ENCODE results near the gene KRT39.
"Not testable (repeated sequence)": the region's sequence is repeated elsewhere in the genome, so short reads cannot be mapped to it uniquely, and the experiment has no call there.

KRT39 gene

GRCh38 chr17:40966848-40967247 lies at the start of gene KRT39:
Gene KRT39 (minus strand): TSS chr17:40966948. CDS start chr17:40966856, 92 bp downstream.
- no peak for FAIRE-seq

- no peak for FAIRE-seq
Measured at GRCh38 chr17:41015454-41015853, 48.7 kb upstream of the KRT39 start.

GRCh38 chr17:41013606-41014005 lies 46.9 kb upstream of the KRT39 start:
- FAIRE-seq, result no peak

- FAIRE-seq, result no peak
Measured at GRCh38 chr17:41013181-41013580, 46.4 kb upstream of the KRT39 start.

GRCh38 chr17:41012326-41013120 lies 45.8 kb upstream of the KRT39 start:
- FAIRE-seq, result no peak

GRCh38 chr17:41010441-41010840 lies 43.7 kb upstream of the KRT39 start:
- no peak for FAIRE-seq

- FAIRE-seq, result no peak
Measured at GRCh38 chr17:41009936-41010335, 43.2 kb upstream of the KRT39 start.

- FAIRE-seq, result no peak
Measured at GRCh38 chr17:41009301-41009760, 42.6 kb upstream of the KRT39 start.

- FAIRE-seq, result no peak
Measured at GRCh38 chr17:41008811-41009210, 42.1 kb upstream of the KRT39 start, which contains the start of gene KRTAP3-1. Gene KRTAP3-1 (minus strand): TSS chr17:41009128. CDS start chr17:41009074, 54 bp downstream.

- no peak for FAIRE-seq
Measured at GRCh38 chr17:41004397-41004796, 37.6 kb upstream of the KRT39 start.

- no peak for FAIRE-seq
Measured at GRCh38 chr17:41003926-41004325, 37.2 kb upstream of the KRT39 start.

GRCh38 chr17:41002814-41003213 lies 36.1 kb upstream of the KRT39 start:
- FAIRE-seq, result no peak

- no peak for FAIRE-seq
Measured at GRCh38 chr17:41001795-41002194, 35.0 kb upstream of the KRT39 start.

- not testable (repeated sequence) for FAIRE-seq
Measured at GRCh38 chr17:40999563-40999962, 32.8 kb upstream of the KRT39 start, which contains the start of gene KRTAP3-2. Gene KRTAP3-2 (minus strand): TSS chr17:40999906. CDS start chr17:40999853, 53 bp downstream.

GRCh38 chr17:40997361-40997760 lies 30.6 kb upstream of the KRT39 start:
- FAIRE-seq, result no peak

GRCh38 chr17:40996829-40997228 lies 30.1 kb upstream of the KRT39 start:
- FAIRE-seq, result no peak

- no peak for FAIRE-seq
Measured at GRCh38 chr17:40995116-40995515, 28.4 kb upstream of the KRT39 start.

- no peak for FAIRE-seq
Measured at GRCh38 chr17:40993839-40994238, 27.1 kb upstream of the KRT39 start, which contains the start of gene KRTAP3-3. Gene KRTAP3-3 (minus strand): TSS chr17:40994164. CDS start chr17:40994097, 67 bp downstream.

- FAIRE-seq, result no peak
Measured at GRCh38 chr17:40993084-40993483, 26.3 kb upstream of the KRT39 start.

- FAIRE-seq, result no peak
Measured at GRCh38 chr17:40992666-40993065, 25.9 kb upstream of the KRT39 start.

GRCh38 chr17:40986920-40987319 lies 20.2 kb upstream of the KRT39 start:
- no peak for FAIRE-seq

GRCh38 chr17:40984226-40984625 lies 17.5 kb upstream of the KRT39 start, which contains the start of gene KRT40:
Gene KRT40 (minus strand): TSS chr17:40984326. CDS start chr17:40984273, 53 bp downstream.
- FAIRE-seq, result no peak

- no peak for FAIRE-seq
Measured at GRCh38 chr17:40981115-40981514, 14.4 kb upstream of the KRT39 start.

GRCh38 chr17:40980596-40980995 lies 13.8 kb upstream of the KRT39 start:
- no peak for FAIRE-seq
